SU-DHL-6 (cell line): Measurements from ENCODE around the gene HEBP1.

Experiments
- CTCF ChIP-seq: fragments of 200-600 bp; sonication (generic); IDR thresholded peaks from one replicate; pipeline ENCODE4 v1.5.1; 2017; ENCODE audit warnings: antibody characterized with exemption, mild to moderate bottlenecking, low read length, moderate library complexity; ENCODE audit not compliant: insufficient read depth, poor library complexity, severe bottlenecking
- EZH2phosphoT487 ChIP-seq: fragments of 200-600 bp; sonication (generic), shearing (Covaris generic); conservative IDR thresholded peaks from 2 replicates; pipeline ENCODE4 v1.6.1; 2018; ENCODE audit warnings: mild to moderate bottlenecking, antibody characterized with exemption, low read length, moderate library complexity, mixed read lengths

GRCh38 chr12:12925388-12925787, 74.7 kb downstream of the HEBP1 start:
- TF ChIP-seq CTCF (no peak), EZH2phosphoT487 (no peak)
